Endothelial cell of umbilical vein (primary cell): ENCODE measurements around the gene DCUN1D2. TPM values are rescaled to one million over a fixed set of nuclear protein-coding genes. Genes with fewer than 3 reads are reported as not detected.

Experiments used
- BruUV-seq: library from RNA; stranded (reverse); fragments of 400-500 nt; replicated peaks from 2 replicates; lab custom pipeline; 2021; lab: Mats Ljungman, UMichigan
- CTCF ChIA-PET: fragments of 300-600, 350-600 bp; sonication (Branson Sonifier 250); formaldehyde crosslinking; loops from one replicate; lab custom pipeline; 2021; ENCODE audit warnings: antibody characterized with exemption, inconsistent platforms; lab: Charles Lee
- POLR2A ChIA-PET: fragments of 300-600, 350-600 bp; sonication (Branson Sonifier 250); formaldehyde crosslinking; loops from one replicate; lab custom pipeline; 2021; ENCODE audit warnings: antibody characterized with exemption, inconsistent platforms; lab: Charles Lee
- DNase-seq: peaks from one replicate; pipeline ENCODE4 v3.0.0-alpha.2; 2011; ENCODE audit warnings: low read depth, low spot score
- FAIRE-seq: peaks from 2 replicates; lab custom pipeline; 2011; peaks lifted over from hg19 to GRCh38; lab: Jason Lieb, UNC
- H2AFZ ChIP-seq: 2 replicates; pipeline ENCODE4 v1.6.0; 2012; ENCODE audit warnings: low read depth, low read length, control low read depth, inconsistent platforms
- H3K27ac ChIP-seq: 2 replicates; pipeline ENCODE4 v1.5.1; 2011; ENCODE audit warnings: low read depth, mild to moderate bottlenecking, control low read depth, low read length, moderate library complexity; ENCODE audit not compliant: insufficient read depth
- H3K27me3 ChIP-seq, 2 experiments: 2 replicates each; pipeline versions ENCODE4 v1.6.0 to v1.6.1; 2011; ENCODE audit warnings: low read length in 2 of 2, mixed read lengths in 1 of 2; ENCODE audit not compliant: control insufficient read depth in 2 of 2, insufficient read depth in 2 of 2
- H3K36me3 ChIP-seq, 2 experiments: 2 replicates in 1 of 2; 3 replicates in 1 of 2; pipeline ENCODE4 v1.5.1; 2011; ENCODE audit warnings: low read length in 2 of 2, mild to moderate bottlenecking in 1 of 2, moderate library complexity in 1 of 2; ENCODE audit not compliant: control insufficient read depth in 2 of 2, insufficient read depth in 2 of 2; ENCODE audit errors: extremely low read depth in 1 of 2
- H3K4me1 ChIP-seq: 3 replicates; pipeline ENCODE4 v1.5.1; 2011; ENCODE audit warnings: mild to moderate bottlenecking, low read length; ENCODE audit not compliant: control insufficient read depth, insufficient read depth; ENCODE audit errors: extremely low read depth
- H3K4me2 ChIP-seq: 2 replicates; pipeline ENCODE4 v1.6.1; 2011; ENCODE audit warnings: low read length, control low read depth, mixed read lengths; ENCODE audit not compliant: insufficient read depth
- H3K4me3 ChIP-seq, 3 experiments: fragments of 200-600 bp in 1 of 3; sonication (generic), shearing (Covaris generic) in 1 of 3; replicated peaks in 1 of 3; 2 replicates each; pipeline ENCODE4 v1.5.1; 2011 to 2016; ENCODE audit warnings: control low read depth in 3 of 3, low read length in 3 of 3, mild to moderate bottlenecking in 2 of 3, inconsistent platforms in 1 of 3, low read depth in 1 of 3, moderate library complexity in 1 of 3; ENCODE audit not compliant: insufficient read depth in 1 of 3
- H3K79me2 ChIP-seq: 2 replicates; pipeline ENCODE4 v1.6.0; 2012; ENCODE audit warnings: low read length, inconsistent platforms; ENCODE audit not compliant: control insufficient read depth, insufficient read depth
- H3K9ac ChIP-seq: replicated peaks from 2 replicates; pipeline ENCODE3; 2011; ENCODE audit warnings: low read length, control low read depth; ENCODE audit not compliant: insufficient read depth; ENCODE audit errors: extremely low read depth
- H3K9me1 ChIP-seq: replicated peaks from 3 replicates; pipeline ENCODE4 v1.6.0; 2011; ENCODE audit warnings: mild to moderate bottlenecking, low read length; ENCODE audit not compliant: control insufficient read depth, insufficient read depth; ENCODE audit errors: extremely low read depth
- H3K9me3 ChIP-seq: replicated peaks from 2 replicates; pipeline ENCODE4 v1.5.1; 2012; ENCODE audit warnings: low read length, inconsistent platforms; ENCODE audit not compliant: control insufficient read depth, insufficient read depth
- H4K20me1 ChIP-seq: replicated peaks from 2 replicates; pipeline ENCODE3; 2011; ENCODE audit warnings: mild to moderate bottlenecking, low read length; ENCODE audit not compliant: control insufficient read depth, insufficient read depth; ENCODE audit errors: extremely low read depth
- EZH2 ChIP-seq: IDR thresholded peaks from 2 replicates; pipeline ENCODE4 v1.6.1; 2012; ENCODE audit warnings: borderline replicate concordance, low read depth, mild to moderate bottlenecking, moderate library complexity, low read length, inconsistent platforms; ENCODE audit not compliant: severe bottlenecking
- FOS ChIP-seq: IDR thresholded peaks from 2 replicates; pipeline ENCODE4 v1.6.1; 2011; ENCODE audit warnings: mild to moderate bottlenecking, low read length, moderate library complexity, borderline replicate concordance; ENCODE audit not compliant: insufficient read depth
- GATA2 ChIP-seq: IDR thresholded peaks from 2 replicates; pipeline ENCODE4 v1.7.0; 2011; ENCODE audit warnings: low read depth, mild to moderate bottlenecking, moderate library complexity, mixed read lengths, low read length; ENCODE audit not compliant: insufficient read length, insufficient read depth
- JUN ChIP-seq: IDR thresholded peaks from 2 replicates; pipeline ENCODE4 v1.6.1; 2011; ENCODE audit warnings: borderline replicate concordance, low read depth; ENCODE audit not compliant: insufficient read length, insufficient read depth
- MYC ChIP-seq: IDR thresholded peaks from one replicate; pipeline ENCODE4 v1.6.1; 2011; ENCODE audit warnings: mild to moderate bottlenecking, low read depth, low read length
- POLR2A ChIP-seq: IDR thresholded peaks from 2 replicates; pipeline ENCODE4 v1.6.1; 2012; ENCODE audit warnings: low read depth, mild to moderate bottlenecking, control low read depth, low read length
- POLR2AphosphoS5 ChIP-seq: IDR thresholded peaks from 2 replicates; pipeline ENCODE4 v1.6.1; 2012; ENCODE audit warnings: low read depth, mild to moderate bottlenecking, control low read depth, low read length, moderate library complexity; ENCODE audit not compliant: insufficient read depth
- dilution Hi-C: fragments of 300-500 bp; cut with MboI; formaldehyde crosslinking; loops from one replicate; pipeline ENCODE4 v1.15.0; 2019; ENCODE audit warnings: low sequenced_read_pairs; ENCODE audit not compliant: extremely low pct_ligation_motif_present
- intact Hi-C: fragments of 100-400 bp; cut with micrococcal nuclease; formaldehyde crosslinking; loops from one replicate; pipeline ENCODE4 v1.10.0; 2022
- polyA plus RNA-seq, 4 experiments: library from polyadenylated mRNA; depleted of rRNA in 3 of 4; stranded (reverse) in 3 of 4; unstranded in 1 of 4; fragments of >200 nt; gene quantifications; 2 replicates each; pipeline versions ENCODE4 v1.2.1 to v1.2.3, GENCODE V29; 2011 to 2012; ENCODE audit warnings: missing spikeins in 1 of 4
- total RNA-seq: library from RNA; stranded (reverse); gene quantifications from 2 replicates; pipeline ENCODE4 v1.2.3, GENCODE V29; 2021
- TF ChIP-seq, protein P1 (sequence below), 2 donors: IDR thresholded peaks; 1 replicate in 1 of 2; 2 replicates in 1 of 2; pipeline ENCODE4 v1.5.1; 2011; ENCODE audit warnings: low read length in 2 of 2, mild to moderate bottlenecking in 2 of 2, moderate library complexity in 2 of 2, control low read depth in 1 of 2, inconsistent platforms in 1 of 2, low read depth in 1 of 2; ENCODE audit not compliant: insufficient read depth in 1 of 2; ENCODE audit errors: extremely low read depth in 1 of 2
- TF ChIP-seq, protein P2 (sequence below): IDR thresholded peaks from 2 replicates; pipeline ENCODE4 v1.6.1; 2011; ENCODE audit not compliant: insufficient read depth, insufficient read length

Gene DCUN1D2
- total and polyA plus RNA-seq, 2 donors (not counting 3 experiments of a cell fraction or from before 2014, with no cell fraction given): 10.5 to 24.9 TPM

GRCh38 chr13:113539822-113540221 is 49.3 kb upstream of the DCUN1D2 start:
- peaks cover 2 to 23% of the 10 kb centered on the region in 2 experiments for H3K36me3 ChIP-seq
- BruUV-seq: no TSS peak
- peaks cover under 1% of the 10 kb centered on the region for H3K4me1 ChIP-seq
- intact Hi-C loops: no loop called here
- no peak overlapping the region for H3K4me3 ChIP-seq
- no peaks in the 10 kb centered on the region for H4K20me1 ChIP-seq
- ChIA-PET POLR2A (no interaction called here), CTCF (no interaction called here)
- H3K9ac ChIP-seq: no peak overlapping the region
- H3K27ac ChIP-seq: no peak overlapping the region
- no peak for DNase-seq
- H3K9me3 ChIP-seq: no peaks in the 10 kb centered on the region
- H3K9me1 ChIP-seq: no peaks in the 10 kb centered on the region
- FAIRE-seq: no peak
- H3K27me3 ChIP-seq: no peaks in the 10 kb centered on the region
- H3K79me2 ChIP-seq: peaks cover 33% of the 10 kb centered on the region
- dilution Hi-C loops: no loop called here
- H3K4me2 ChIP-seq: no peak overlapping the region
- no peak overlapping the region for H2AFZ ChIP-seq
- TF ChIP-seq, protein P1, sequence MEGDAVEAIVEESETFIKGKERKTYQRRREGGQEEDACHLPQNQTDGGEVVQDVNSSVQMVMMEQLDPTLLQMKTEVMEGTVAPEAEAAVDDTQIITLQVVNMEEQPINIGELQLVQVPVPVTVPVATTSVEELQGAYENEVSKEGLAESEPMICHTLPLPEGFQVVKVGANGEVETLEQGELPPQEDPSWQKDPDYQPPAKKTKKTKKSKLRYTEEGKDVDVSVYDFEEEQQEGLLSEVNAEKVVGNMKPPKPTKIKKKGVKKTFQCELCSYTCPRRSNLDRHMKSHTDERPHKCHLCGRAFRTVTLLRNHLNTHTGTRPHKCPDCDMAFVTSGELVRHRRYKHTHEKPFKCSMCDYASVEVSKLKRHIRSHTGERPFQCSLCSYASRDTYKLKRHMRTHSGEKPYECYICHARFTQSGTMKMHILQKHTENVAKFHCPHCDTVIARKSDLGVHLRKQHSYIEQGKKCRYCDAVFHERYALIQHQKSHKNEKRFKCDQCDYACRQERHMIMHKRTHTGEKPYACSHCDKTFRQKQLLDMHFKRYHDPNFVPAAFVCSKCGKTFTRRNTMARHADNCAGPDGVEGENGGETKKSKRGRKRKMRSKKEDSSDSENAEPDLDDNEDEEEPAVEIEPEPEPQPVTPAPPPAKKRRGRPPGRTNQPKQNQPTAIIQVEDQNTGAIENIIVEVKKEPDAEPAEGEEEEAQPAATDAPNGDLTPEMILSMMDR (IDR thresholded peaks at IDR 0.05; ENCODE audit: extremely low read depth in 1 of 2, insufficient read depth in 1 of 2, low read depth in 1 of 2, low read length in 2 of 2): no peak
- TF ChIP-seq MYC: no peak
- no peak for TF ChIP-seq JUN
- no peak for TF ChIP-seq FOS
- TF ChIP-seq EZH2: no peak
- no peak for TF ChIP-seq POLR2AphosphoS5

GRCh38 chr13:113539176-113539575 is 48.7 kb upstream of the DCUN1D2 start:
- no TSS peak for BruUV-seq
- no peaks in the 10 kb centered on the region for H3K4me1 ChIP-seq
- peaks cover 27% of the 10 kb centered on the region for H3K79me2 ChIP-seq
- dilution Hi-C loops: no loop called here
- ChIA-PET POLR2A (no interaction called here), CTCF (no interaction called here)
- FAIRE-seq (no peak), DNase-seq (no peak)
- H3K4me3 ChIP-seq: no peak overlapping the region
- H3K27me3 ChIP-seq: no peaks in the 10 kb centered on the region
- H3K9me3 ChIP-seq: no peaks in the 10 kb centered on the region
- TF ChIP-seq EZH2 (no peak), POLR2A (no peak), FOS (no peak), POLR2AphosphoS5 (no peak), JUN (no peak), MYC (no peak), GATA2 (no peak)
- TF ChIP-seq, protein P2, sequence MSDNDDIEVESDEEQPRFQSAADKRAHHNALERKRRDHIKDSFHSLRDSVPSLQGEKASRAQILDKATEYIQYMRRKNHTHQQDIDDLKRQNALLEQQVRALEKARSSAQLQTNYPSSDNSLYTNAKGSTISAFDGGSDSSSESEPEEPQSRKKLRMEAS: no peak
- TF ChIP-seq, protein P1 (IDR thresholded peaks at IDR 0.05; ENCODE audit: extremely low read depth in 1 of 2, insufficient read depth in 1 of 2, low read depth in 1 of 2, low read length in 2 of 2): no peak
- H3K27ac ChIP-seq: no peak overlapping the region
- intact Hi-C loops: no loop called here
- H2AFZ ChIP-seq: no peak overlapping the region
- peaks cover 2 to 26% of the 10 kb centered on the region in 2 experiments for H3K36me3 ChIP-seq
- no peak overlapping the region for H3K9ac ChIP-seq
- H4K20me1 ChIP-seq: no peaks in the 10 kb centered on the region
- H3K9me1 ChIP-seq: no peaks in the 10 kb centered on the region
- H3K4me2 ChIP-seq: no peak overlapping the region
